NCI-H2227 (cell line): Measurements from ENCODE around the gene POU2F1.
A peak's percentile ranks its signal among the peaks of the same experiment; 100 is the strongest.
"Not testable (repeated sequence)": the region's sequence is repeated elsewhere in the genome, so short reads cannot be mapped to it uniquely, and the experiment has no call there.

Experiments
- DNase-seq: peaks from one replicate; lab custom pipeline; 2025; ENCODE audit not compliant: unreplicated experiment; lab: John Stamatoyannopoulos, UW

The POU2F1 gene

DNA sequence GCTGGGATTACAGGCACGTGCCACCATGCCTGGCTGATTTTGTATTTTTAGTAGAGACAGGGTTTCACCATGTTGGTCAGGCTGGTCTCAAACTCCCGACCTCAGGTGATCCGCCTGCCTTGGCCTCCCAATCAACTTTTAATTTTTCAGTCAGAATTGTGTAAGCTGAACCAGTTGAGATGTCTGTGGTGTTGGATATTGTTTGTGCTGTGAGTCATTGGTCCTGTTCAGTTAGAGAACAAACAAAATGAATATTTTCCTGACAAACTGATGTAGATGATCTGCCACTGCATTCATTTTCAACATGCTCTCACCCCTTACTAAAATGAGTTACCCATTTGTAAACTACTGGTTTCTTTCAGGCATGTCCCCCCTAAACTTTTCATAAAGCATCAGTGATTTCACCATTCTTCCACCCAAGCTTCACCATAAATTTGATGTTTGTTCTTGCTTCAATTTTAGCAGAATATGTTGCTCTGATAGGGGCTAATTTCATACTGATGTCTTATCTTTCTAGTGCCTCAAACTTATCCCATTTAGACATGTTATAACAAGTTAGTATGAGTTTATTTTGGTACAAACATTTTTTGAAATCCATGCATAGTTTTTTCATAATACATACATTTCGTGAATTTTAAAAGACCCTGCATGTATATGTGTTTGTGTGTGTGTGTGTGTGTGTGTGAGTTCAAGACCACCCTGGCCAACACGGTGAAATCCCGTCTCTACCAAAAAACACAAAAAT, 15.2 kb upstream of the POU2F1 start:
- DNase-seq: not testable (repeated sequence)

DNA sequence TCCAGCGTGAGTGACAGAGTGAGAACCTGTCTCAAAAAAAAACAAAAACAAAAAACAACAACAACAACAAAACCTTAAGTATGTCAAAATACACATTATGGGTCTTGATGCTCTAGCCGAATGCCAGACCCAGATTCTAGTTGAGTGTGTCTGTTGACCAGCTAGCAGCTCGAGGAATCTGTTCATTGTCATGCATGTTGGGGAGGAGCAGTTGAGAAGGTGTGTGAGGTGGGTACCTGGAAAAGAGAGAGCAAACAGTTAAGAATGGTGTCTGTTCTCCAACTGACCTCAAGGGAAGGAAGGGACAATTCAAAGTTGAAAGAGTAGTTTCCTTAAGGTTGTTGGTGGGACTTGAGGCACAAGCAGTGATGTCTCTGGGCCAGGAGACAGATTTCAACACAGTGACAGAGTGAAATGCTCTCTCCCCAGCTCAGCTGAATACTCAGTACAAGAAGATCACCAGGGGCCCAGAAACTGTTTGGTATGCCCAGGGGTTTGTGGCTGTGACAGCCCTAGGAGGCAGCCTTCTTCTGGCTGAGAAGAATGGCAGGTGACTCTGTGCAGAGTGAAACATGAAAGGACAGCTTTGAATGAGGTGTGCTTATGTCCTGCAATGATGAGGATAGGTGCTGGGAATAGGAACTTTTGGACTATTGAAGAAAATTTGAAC, 14.4 kb upstream of the POU2F1 start:
- DNase-seq: no peak

DNA sequence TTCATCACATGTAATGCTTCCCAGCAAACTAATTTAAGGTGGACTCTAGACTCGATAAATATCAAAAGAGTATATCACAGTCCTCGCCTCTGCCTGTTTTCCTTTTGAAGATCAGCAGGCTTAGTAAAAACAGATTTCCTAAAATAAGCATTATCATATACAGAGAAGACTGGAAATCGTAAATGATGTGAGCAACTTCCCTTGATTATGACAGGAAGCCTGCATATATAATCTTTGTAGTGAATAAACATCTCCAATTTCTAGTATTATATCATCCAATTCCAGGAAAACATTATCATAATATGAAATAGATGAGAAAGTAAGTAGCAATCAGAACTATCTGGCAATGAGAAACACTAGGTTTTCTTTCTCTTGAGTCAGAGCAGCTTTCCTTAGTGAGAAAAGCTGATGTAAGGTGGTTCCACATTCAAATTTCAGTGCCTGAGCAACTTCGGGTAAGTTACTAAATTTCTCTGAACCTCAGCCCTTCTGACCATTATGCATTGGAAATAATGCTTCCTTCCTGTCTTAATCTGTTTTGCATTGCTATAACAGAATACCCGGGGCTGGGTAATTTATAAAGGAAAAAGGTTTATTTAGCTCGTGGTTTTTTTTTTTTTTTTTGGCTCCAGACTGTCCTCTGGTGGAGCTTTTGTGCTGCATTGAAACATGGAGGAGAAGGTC, 12.6 kb upstream of the POU2F1 start:
- DNase-seq: no peak

DNA sequence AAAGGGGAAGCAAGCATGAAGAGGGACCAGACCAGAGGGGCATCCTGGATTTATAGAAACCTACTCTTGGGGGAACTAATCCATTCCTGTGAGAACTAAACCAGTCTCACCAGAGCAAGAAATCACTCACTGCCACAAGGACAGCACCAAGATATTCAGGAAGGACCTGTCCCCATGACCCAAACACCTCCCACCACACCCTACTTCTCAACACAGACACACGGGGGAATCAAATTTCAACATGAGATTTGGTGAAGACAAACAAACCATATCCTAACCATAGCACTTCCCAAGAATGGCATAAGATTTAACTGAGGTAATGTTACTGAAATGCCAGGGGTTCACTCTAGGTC, 12.1 kb upstream of the POU2F1 start:
- no peak for DNase-seq

DNA sequence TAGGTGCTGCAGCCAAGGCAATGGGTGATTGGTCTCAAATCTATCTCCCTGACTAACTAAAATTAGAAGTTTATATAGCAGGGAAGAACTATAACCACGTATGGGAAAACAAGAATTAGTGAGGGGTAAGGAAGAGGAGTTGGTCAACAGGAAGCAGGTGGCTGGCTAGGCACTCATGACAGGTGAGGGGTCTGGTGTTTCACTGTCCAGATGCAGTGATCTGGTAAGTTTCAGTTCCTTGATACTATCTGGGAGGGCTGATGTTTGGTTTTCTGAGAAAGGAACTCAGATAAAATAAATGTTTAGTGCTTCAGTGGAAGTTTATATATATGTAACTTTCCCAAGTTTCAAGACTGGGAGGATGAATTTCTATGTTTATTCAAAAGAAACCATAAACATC, 11.6 kb upstream of the POU2F1 start:
- no peak for DNase-seq

DNA sequence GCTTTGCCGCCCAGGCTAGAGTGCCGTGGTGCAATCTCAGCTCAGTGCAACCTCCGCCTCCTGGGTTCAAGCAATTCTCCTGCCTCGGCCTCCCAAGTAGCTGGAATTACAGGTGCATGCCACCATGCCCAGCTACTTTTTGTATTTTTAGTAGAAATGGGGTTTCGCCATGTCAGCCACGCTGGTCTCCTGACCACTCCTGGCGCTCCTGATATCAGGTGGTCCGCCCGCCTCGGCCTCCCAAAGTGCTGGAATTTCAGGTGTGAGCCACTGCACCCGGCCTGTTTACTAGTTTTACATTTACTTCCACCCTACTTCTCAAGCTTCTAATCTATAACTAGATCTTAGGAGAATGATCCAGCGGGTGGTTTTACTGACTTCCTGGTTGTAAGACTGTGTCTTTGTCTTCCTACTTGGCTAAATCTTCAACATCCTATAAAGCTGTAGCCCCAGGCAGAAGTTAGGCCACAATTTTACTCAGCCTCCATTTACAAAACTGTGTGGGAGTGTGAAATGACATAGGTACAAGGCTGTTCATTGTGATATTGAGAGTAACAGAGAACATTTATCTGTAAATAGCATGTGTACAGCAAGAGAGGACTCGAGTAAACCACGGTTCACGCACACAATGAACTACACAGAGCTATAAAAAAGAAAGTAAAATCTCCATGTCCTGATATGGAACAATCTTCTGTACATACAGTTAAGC, 9.6 kb upstream of the POU2F1 start:
- no peak for DNase-seq

DNA sequence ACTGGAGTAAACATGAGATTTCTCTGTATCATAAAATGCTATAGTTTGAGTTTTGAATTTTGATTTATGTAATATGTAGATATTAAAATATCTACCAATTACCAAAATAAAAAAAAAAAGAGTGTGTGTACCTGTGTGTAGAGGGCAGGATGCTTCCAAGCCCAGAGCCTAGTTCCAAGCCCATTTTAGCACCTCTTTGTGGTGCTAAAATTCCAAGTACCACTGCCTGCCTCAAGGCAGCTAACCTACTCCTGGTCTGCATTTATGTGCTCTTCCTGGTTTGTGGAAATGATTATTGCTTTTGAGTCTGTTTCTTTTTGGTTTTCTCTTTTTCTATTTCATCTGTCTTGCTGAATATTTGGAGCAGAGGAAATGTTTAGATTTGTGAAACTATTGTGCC, 8.7 kb upstream of the POU2F1 start:
- DNase-seq: no peak

DNA sequence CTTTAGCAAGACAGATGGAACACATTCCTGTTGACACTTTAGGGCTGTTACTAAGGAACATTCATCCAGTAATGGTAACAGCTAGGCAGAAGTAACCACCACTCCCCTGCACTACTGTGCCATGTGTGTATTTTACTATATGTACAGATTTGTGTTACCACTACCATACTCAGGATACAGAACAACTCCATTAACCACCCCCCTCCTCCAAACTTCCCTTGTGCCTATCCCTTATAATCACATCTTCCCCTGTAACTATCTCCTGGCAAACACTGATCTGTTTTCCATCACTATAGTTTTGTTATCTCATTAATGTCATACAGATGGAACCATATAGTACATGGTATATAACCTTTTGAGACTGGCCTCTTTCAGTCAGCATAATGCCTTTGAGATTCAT, 3.9 kb upstream of the POU2F1 start:
- DNase-seq: no peak

DNA sequence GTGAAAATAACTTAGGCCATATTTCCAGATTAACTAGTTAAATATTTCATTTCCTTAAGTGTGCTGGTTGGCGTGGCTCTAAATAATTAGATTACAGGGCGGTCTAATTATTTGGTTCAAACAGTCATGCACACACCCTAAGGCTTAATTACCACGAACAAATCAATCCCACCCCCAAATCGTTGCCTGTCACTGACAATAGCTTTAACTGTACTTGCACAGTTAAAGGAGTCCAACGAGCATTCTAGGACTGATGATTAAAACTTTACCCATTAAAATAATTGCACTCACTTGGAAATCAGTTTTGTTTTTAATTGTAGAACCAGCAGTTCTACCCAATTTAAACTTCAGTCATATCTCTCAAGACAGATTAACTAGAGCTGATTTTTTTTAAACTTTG, 1.5 kb upstream of the POU2F1 start:
- no peak for DNase-seq

DNA sequence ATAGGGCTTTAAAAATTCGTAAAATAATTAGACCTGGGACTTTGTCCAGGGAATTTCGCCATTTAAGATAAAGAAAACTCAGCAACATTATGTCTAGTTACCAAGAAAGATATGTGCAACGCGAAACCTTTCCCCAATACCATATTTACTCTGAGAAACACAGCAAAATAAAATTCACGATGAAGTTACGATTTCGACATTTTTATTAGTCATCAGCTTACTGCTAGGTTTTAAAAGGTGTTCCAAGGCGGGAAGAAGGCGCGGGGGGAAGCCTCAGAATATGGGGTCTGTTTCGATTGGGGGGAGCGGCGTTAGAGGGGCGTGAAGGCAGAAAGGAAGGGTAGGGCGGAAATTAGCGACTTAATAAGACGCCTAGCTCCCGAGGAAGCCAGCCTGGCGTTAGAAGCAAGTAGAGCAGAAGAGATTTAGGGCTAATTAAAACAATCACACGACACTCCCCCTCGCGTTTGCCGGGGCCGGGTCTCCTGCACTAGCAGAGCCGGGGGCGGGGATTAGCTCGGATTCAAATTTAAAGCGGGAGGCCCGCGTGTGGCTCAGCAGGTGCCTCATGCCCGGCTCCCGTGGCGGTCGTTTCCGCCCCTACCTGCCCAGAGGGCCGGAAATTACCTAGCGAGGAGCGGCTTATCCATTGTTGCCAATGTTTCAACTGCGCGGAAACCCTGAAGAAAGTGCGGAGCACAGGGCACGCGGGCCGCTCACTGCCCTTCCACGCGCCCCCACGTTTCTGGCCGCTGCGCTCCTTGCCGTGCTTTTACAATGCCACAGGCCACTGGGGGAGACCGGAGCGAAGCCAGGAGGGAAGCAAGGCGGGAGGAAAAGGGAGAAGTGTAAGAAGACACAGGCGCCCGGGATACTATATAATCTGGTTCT, 795 bp upstream of the POU2F1 start:
- DNase-seq: peak; percentile 92

DNA sequence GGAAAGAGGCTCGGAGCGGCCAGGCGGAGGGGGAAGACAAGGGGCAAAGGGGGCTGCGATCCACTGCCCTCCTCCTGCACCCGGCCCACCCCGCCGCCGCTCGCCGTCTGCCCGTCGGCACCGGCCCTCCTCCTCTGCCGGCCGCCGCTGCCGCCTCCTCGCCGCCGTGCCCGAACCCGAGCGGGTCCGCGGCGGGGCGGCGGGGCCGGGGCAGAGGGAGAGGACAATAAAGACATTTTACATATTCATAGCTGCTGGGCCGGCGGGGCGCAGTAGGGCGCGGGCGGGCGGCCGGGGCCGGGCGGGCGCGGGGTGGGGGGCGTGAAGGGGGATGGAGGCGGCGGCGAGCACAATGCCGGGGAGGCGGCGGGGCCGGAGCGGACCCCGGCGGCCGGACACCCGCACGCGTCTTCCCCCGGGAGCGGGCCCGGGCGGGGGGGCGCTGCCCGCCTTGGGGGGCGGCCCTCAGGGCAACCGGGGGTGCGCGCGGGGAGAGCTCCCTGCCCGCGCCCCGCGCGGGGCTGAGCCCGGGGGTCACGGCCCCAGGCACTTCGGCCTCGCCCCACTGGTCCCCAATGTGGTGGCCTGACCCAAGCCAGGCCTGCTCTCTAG, 546 bp downstream of the POU2F1 start:
- peak; percentile 65 for DNase-seq

DNA sequence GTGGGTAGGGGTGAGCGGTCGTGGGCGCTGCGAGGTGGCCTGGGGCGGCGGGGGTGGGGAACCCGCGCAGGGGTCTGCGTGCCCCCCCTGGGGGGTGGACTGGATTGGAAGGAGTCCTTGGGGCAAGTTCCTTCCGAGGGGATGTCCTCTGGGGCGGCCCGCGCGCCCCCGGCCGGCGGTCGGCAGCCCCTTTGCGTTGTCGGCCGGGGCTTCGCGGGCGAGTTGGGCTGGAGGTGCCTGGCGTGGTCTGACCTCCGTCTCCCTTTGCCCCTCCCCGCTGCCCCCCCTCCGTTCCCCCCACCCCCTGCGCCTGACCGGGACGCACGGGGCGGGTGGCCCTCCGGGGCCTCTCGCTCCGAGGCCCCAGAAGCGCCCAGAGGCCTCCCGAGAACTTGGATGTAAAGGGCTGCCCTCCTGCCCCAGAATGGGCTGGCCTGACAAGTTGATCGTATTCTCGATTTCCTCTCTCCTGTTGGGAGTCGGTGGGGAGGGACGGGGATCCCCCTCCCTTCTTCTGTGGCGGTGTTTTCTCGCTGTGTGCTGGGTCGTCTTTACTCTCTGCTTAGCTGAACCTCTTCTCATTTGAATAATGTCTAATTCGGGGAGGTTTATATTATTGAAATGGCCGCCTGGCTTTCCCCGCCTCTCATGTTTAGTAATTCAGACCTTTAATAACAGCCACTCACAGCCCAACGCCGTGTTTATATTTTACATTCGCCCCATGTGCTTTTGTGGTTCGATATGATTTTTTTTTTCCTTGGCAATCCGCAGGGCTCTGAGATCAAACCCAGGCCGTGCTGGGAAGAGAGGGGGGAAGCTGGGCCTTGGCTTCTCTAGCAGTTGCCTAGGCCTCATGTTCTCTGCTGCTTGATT, 1.3 kb downstream of the POU2F1 start:
- DNase-seq: peak; percentile 41

DNA sequence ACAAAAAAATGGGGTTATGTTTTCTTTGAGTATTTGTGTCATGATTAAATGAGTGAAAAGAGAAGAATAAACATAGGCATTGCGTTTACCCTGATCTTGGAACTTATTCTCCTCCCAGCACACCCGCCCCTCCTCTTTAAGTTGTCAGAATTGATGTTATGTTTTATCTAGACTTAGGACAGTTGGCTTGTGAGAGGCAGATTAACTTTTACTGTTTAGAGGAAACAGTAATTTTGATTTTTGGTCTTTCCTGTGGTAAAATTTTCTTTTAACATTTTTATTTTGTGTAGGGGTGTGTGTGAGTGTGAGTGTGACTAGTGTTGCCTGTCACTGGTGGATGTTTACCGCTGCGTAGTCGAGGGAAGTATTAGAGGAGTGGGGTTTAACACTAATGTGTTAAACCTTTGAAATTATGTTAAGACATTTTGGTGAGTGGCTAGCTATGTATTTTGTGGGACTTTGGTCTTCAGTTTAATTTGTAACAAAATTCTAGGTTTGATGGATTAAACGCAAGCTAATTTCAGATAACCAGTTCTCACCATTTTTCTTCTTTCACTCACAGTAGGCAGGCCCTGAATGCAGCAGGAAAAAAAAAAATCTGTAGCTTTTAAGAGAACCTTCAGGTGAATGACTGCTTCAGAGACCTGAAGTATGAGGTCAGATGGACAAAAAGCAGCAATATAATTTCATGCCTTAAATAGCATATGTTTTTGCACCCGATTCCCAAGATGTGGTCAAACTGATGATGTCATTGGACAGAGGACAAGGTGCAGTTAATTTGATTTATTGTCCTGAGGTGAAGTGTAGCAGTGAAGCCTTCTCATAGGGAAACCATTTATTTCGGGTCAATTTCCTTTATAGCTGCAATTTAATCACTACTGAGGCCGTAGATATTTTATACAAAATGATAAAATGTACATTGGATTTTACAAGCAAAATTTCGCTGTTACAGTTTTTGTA, 2.7 kb downstream of the POU2F1 start:
- DNase-seq: peak; percentile 59

DNA sequence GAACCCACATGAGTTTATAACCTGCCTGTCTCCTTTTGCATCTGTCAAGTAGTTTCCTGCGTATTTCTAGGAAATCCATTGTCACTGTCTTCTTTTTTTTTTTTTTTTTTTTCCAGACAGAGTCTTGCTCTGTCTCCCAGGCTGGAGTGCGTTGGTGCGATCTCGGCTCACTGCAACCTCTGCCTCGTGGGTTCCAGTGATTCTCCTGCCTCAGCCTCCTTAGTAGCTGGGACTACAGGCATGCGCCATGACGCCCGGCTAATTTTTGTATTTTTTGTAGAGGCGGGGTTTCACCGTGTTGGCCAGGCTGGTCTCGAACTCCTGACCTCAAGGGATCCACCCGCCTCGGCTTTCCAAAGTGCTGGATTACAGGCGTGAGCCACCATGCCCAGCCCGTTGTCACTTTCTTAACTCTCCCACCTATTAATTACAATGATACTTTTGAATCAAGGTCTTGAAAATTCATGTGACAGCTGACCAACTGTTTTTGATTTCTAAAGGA, 4.1 kb downstream of the POU2F1 start:
- DNase-seq: not testable (repeated sequence)

DNA sequence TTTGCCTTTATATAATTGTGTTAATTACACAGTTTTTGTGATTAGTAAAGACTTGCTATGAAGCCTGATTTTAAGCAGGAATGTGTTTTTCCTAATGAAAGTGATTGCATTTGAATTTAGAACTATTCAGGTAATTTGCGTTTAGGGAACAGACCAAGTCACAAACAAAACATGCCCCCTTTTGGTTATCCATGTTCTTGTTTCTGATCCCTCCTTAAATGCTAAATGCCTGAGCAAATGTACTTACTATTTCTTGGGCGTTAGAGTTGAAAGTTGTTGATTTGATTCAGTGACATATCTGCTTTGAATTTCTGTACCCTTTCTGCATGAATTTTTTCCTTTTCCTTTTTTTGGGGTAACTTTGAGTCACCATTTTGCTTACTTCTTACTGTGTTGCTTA, 5.2 kb downstream of the POU2F1 start:
- no peak for DNase-seq

DNA sequence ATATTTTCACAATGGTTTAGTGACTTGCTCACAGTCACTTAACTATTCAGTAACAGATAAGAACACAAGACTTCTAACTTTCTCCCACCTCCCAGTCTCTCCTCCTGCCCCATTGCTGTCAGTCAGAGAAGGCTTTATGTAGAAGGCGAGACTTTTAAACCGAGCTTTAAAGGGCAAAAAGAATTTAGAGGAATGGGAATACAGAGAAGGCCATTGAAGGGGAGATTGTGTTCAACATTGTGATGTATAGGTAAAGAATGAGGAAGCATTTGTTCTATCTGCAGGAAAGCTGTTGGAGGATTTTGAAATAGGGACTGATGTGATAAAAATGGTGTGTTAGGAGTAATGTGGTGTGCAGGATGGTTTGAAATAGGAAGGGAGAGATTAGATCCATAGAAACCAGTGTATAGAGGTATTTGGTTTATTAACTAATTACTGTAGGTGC, 7.3 kb downstream of the POU2F1 start:
- no peak for DNase-seq

DNA sequence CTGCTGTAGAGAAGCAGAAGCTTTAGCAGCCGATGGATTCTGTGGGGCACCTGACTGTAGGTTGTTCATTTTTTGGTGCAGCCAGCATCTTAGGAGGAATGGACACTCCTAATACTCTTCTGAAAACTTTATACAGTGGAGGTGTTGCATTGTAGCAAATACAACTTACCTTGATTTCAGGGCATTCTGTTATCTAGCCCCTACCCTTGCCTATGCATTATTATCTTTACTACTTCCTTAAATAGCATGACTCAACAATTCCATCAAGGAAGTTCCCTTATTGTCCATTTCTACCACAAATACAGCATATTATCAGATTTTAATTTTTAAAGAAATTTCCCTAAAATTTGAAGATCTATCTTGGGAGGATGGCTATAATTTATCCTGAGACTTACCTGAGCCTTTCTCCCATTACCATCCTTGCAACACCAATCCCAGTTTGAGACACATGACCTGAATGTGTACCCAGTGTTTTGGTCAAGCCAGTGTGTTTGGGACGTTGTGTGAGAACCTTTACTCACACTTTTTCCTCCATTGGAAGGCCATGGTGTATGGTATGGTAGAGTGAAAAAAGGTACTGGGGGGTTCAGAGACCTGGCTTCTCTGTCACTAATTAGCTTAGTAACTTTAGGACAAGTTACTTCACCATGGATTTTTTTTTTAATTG, 9.2 kb downstream of the POU2F1 start:
- no peak for DNase-seq
